Measurements from ENCODE around the gene CABP1.

Gene CABP1

DNA sequence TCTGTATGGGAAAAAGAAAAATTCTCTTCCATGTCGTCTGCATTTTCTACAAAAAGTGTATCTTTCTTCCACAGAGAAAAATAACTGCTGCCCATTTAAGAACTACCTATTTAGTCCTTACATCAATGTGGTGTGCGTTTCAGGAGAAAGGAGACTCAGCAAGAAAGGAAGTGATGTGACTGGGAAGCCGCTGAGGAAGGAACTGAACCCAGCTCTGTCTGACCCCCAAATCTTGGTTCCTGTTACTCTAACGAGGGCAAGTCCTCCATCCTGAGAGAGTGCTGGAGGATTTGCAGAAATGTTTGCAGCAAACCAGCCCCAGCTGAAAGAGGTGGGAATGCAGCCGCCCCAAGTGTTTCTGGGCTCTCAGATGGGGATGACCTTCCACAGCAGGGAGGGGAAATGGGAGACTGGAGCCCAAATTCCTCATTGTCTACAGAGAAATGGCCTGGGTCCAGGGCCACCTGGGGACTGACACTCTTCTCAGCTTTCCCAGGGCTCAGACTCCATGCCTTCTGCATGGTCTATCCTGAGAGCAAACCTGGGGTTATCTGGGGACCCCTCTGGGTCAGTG is 39.8 kb downstream of the CABP1 start:
- Histone ChIP-seq H3K4me1 (no peaks in the 10 kb centered on the region), H3K27ac (no peak overlapping the region), H3K79me2 (no peaks in the 10 kb centered on the region), H3K4me3 (ENCODE audit: low read depth, low read length) (no peak overlapping the region), H3K27me3 (ENCODE audit: control insufficient read depth, insufficient read depth, low read length) (no peaks in the 10 kb centered on the region), H3K4me2 (ENCODE audit: low read length) (no peak overlapping the region), H3K9ac (no peak overlapping the region), H3K36me3 (ENCODE audit: control insufficient read depth, insufficient read depth, low read length) (no peaks in the 10 kb centered on the region), H2AFZ (no peak overlapping the region), H3K9me3 (ENCODE audit: control insufficient read depth, low read length) (no peaks in the 10 kb centered on the region)
- TF ChIP-seq, protein P1, sequence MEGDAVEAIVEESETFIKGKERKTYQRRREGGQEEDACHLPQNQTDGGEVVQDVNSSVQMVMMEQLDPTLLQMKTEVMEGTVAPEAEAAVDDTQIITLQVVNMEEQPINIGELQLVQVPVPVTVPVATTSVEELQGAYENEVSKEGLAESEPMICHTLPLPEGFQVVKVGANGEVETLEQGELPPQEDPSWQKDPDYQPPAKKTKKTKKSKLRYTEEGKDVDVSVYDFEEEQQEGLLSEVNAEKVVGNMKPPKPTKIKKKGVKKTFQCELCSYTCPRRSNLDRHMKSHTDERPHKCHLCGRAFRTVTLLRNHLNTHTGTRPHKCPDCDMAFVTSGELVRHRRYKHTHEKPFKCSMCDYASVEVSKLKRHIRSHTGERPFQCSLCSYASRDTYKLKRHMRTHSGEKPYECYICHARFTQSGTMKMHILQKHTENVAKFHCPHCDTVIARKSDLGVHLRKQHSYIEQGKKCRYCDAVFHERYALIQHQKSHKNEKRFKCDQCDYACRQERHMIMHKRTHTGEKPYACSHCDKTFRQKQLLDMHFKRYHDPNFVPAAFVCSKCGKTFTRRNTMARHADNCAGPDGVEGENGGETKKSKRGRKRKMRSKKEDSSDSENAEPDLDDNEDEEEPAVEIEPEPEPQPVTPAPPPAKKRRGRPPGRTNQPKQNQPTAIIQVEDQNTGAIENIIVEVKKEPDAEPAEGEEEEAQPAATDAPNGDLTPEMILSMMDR (IDR thresholded peaks at IDR 0.05): no peak

DNA sequence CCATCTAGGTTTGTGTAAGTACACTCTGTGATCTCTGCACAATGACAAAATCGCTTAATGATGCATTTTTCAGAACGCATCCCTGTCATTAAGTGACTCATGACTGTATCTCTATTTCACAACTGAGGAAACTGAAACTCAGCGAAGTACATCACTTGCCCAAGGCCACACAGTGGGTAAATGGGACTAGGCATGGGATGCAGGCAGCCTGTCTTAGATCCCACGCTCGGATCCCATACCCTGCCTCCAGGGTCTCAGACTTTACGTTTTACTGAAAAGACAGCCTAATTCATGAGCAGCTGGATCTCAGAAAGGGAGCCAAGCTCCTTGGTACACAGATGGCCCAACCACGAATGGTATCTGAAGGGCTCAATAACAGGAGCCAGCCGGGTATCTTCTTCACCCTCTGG is 44.1 kb downstream of the CABP1 start:
- no peak overlapping the region for H3K4me3 ChIP-seq (ENCODE audit: low read depth, low read length)
- H3K4me1 ChIP-seq: peaks cover 11% of the 10 kb centered on the region
- H3K4me2 ChIP-seq (ENCODE audit: low read length): no peak overlapping the region
- no peak overlapping the region for H3K27ac ChIP-seq
- H3K79me2 ChIP-seq: peaks cover 17% of the 10 kb centered on the region
- no peaks in the 10 kb centered on the region for H3K27me3 ChIP-seq (ENCODE audit: control insufficient read depth, insufficient read depth, low read length)
- no peaks in the 10 kb centered on the region for H3K36me3 ChIP-seq (ENCODE audit: control insufficient read depth, insufficient read depth, low read length)
- H2AFZ ChIP-seq: peak overlapping the region; percentile 17
- no peaks in the 10 kb centered on the region for H3K9me3 ChIP-seq (ENCODE audit: control insufficient read depth, low read length)
- H3K9ac ChIP-seq: no peak overlapping the region
- TF ChIP-seq, protein P1 (IDR thresholded peaks at IDR 0.05): no peak

DNA sequence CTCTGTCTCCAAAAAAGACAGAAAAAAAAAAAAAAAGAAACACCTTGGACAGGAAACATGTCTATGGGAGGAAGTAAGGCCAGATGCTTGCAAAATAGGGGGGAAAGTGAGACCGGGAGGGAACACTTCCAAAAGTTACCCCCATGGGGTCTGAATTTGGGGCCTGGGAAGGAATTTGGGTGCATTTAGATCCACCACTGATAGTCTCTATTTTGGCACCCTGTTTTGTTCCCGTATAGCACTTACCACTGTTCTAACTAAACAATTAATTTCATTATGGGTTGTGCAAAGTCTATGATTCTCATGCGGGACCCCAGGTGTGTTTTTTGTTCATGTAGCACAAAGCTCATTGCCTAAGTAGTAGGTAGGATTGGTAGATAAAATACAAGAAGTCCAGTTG is 45.1 kb downstream of the CABP1 start:
- Histone ChIP-seq H3K79me2 (peaks cover 21% of the 10 kb centered on the region), H3K27me3 (ENCODE audit: control insufficient read depth, insufficient read depth, low read length) (no peaks in the 10 kb centered on the region), H2AFZ (peak overlapping the region; percentile 82), H3K4me2 (ENCODE audit: low read length) (no peak overlapping the region), H3K27ac (peak overlapping the region; percentile 94), H3K36me3 (ENCODE audit: control insufficient read depth, insufficient read depth, low read length) (no peaks in the 10 kb centered on the region), H3K4me3 (ENCODE audit: low read depth, low read length) (peak overlapping the region; percentile 84), H3K4me1 (peaks cover 15% of the 10 kb centered on the region), H3K9me3 (ENCODE audit: control insufficient read depth, low read length) (no peaks in the 10 kb centered on the region), H3K9ac (no peak overlapping the region)
- TF ChIP-seq, protein P1 (IDR thresholded peaks at IDR 0.05): no peak

DNA sequence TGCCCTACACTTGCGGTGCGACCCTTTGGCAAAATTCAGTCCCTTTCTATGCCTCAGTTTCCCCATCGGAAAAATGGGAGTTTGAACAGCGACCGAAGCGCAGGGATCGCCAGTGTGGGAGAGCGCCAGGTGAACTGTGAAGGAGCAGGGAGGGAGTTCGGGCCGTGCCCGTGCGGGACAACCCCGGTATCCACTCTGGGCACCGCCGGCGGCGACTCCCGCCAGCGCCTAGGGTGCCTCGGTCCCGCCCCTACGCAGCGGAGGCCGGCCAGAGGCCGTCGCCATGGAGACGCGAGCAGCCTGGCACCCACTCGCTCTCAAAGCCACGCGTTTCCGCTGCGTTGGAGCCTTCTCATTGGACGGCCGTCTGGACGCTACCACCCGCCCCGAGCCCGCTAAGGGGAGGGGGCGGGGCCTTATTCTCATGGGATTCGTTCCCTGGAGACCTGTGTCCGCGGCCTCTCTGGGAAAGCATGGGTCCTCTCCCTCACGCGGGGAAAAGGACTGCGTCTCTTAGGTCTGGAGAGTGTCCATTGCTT is 45.8 kb downstream of the CABP1 start:
- Histone ChIP-seq H3K4me1 (peaks cover 22% of the 10 kb centered on the region), H3K9me3 (ENCODE audit: control insufficient read depth, low read length) (no peaks in the 10 kb centered on the region), H3K9ac (peak overlapping the region; percentile 16), H3K4me2 (ENCODE audit: low read length) (peak overlapping the region; percentile 77), H2AFZ (peak overlapping the region; percentile 82), H3K27ac (peak overlapping the region; percentile 94), H3K27me3 (ENCODE audit: control insufficient read depth, insufficient read depth, low read length) (no peaks in the 10 kb centered on the region), H3K79me2 (peaks cover 26% of the 10 kb centered on the region), H3K36me3 (ENCODE audit: control insufficient read depth, insufficient read depth, low read length) (no peaks in the 10 kb centered on the region), H3K4me3 (ENCODE audit: low read depth, low read length) (peak overlapping the region; percentile 84)
- TF ChIP-seq, protein P1 (IDR thresholded peaks at IDR 0.05): no peak

Measured in parathyroid adenoma (tissue), 2 donors.